ENCODE data around the gene MAGOH.

Gene MAGOH

GRCh38 chr1:53257454-53258081 is 19.2 kb upstream of the MAGOH start:
- no peak overlapping the region for H3K27ac ChIP-seq (ENCODE audit: low read depth, low read length)
- peak overlapping the region; percentile 13 to 23 for H3K4me3 ChIP-seq (ENCODE audit: low read depth in 1 of 2, low read length in 2 of 2)
- no peak overlapping the region for H3K9ac ChIP-seq (ENCODE audit: low read depth in 1 of 2, low read length in 2 of 2)
- peaks cover 17 to 24% of the 10 kb centered on the region in 2 donors for H3K4me1 ChIP-seq (ENCODE audit: control insufficient read depth in 1 of 2, insufficient read depth in 2 of 2, low read length in 2 of 2)
- no peaks in the 10 kb centered on the region for H3K36me3 ChIP-seq (ENCODE audit: control insufficient read depth in 1 of 2, insufficient read depth in 2 of 2, low read length in 2 of 2)
- no peaks in the 10 kb centered on the region for H3K27me3 ChIP-seq (ENCODE audit: control insufficient read depth in 1 of 2, insufficient read depth in 2 of 2, low read length in 2 of 2)
- no peaks in the 10 kb centered on the region for H3K9me3 ChIP-seq (ENCODE audit: control insufficient read depth in 1 of 2, low read length in 2 of 2)

DNA sequence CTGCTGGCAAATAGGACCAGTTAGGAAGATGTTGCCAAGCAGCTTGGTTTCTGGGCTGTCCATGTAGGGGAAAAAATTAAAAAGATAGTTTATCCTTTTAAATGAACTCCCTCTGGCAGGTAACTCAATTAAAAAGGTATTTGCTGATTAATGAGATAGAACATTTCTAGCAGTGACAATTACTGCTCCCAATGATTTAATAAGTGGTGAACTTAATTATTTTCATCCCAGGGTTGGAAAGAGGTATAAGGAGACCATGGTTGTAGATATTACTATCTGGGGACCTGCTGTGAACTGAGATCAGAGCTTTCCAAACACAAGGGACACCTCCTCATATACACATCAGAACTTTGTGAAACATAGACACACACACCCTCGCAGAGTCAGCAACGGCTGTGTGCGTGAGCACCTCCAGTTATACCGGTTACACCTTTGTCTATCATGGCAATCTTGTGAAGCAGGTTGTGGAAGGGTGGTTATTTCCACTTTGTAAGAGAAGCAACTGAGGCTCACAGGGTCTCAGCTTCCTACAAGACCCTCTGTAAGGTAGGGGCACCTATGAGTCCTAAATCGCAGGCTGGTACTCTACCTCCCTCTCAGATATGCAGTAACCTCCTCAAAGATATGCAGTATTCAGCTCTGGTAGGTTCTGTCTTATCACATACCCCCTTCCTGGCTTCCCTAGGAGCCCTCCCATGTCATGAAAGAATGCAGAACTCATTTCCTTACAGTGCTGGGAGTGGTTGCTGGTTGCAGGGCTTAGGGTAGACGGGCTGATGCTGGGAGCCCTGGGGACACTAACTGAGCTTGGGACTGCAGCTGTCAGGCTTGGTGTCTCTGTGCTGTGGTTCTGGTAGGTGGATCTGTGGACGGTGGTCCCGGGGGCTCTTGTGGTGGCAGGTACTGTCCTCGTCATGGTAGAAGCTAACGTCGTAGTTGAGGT is 18.5 kb upstream of the MAGOH start:
- Histone ChIP-seq H3K9ac (ENCODE audit: low read depth in 1 of 2, low read length in 2 of 2) (no peak overlapping the region), H3K36me3 (ENCODE audit: control insufficient read depth in 1 of 2, insufficient read depth in 2 of 2, low read length in 2 of 2) (no peaks in the 10 kb centered on the region), H3K27ac (ENCODE audit: low read depth, low read length) (no peak overlapping the region)

GRCh38 chr1:53255031-53255430 is 16.7 kb upstream of the MAGOH start:
- no peak overlapping the region for H3K9ac ChIP-seq (ENCODE audit: low read depth in 1 of 2, low read length in 2 of 2)
- no peaks in the 10 kb centered on the region for H3K36me3 ChIP-seq (ENCODE audit: control insufficient read depth in 1 of 2, insufficient read depth in 2 of 2, low read length in 2 of 2)
- no peaks in the 10 kb centered on the region for H3K27me3 ChIP-seq (ENCODE audit: control insufficient read depth in 1 of 2, insufficient read depth in 2 of 2, low read length in 2 of 2)
- H3K27ac ChIP-seq (ENCODE audit: low read depth, low read length) = no peak overlapping the region
- no peak overlapping the region for H3K4me3 ChIP-seq (ENCODE audit: low read depth in 1 of 2, low read length in 2 of 2)
- H3K4me1 ChIP-seq (ENCODE audit: control insufficient read depth in 1 of 2, insufficient read depth in 2 of 2, low read length in 2 of 2) = peaks cover 15 to 27% of the 10 kb centered on the region in 2 donors
- no peaks in the 10 kb centered on the region for H3K9me3 ChIP-seq (ENCODE audit: control insufficient read depth in 1 of 2, low read length in 2 of 2)

More for the DNA sequence above, 18.5 kb upstream of the MAGOH start:
- peaks cover 17 to 24% of the 10 kb centered on the region in 2 donors for H3K4me1 ChIP-seq (ENCODE audit: control insufficient read depth in 1 of 2, insufficient read depth in 2 of 2, low read length in 2 of 2)
- no peaks in the 10 kb centered on the region for H3K27me3 ChIP-seq (ENCODE audit: control insufficient read depth in 1 of 2, insufficient read depth in 2 of 2, low read length in 2 of 2)
- H3K4me3 ChIP-seq (ENCODE audit: low read depth in 1 of 2, low read length in 2 of 2) = peak overlapping the region; percentile 4 to 23
- H3K9me3 ChIP-seq (ENCODE audit: control insufficient read depth in 1 of 2, low read length in 2 of 2) = no peaks in the 10 kb centered on the region

DNA sequence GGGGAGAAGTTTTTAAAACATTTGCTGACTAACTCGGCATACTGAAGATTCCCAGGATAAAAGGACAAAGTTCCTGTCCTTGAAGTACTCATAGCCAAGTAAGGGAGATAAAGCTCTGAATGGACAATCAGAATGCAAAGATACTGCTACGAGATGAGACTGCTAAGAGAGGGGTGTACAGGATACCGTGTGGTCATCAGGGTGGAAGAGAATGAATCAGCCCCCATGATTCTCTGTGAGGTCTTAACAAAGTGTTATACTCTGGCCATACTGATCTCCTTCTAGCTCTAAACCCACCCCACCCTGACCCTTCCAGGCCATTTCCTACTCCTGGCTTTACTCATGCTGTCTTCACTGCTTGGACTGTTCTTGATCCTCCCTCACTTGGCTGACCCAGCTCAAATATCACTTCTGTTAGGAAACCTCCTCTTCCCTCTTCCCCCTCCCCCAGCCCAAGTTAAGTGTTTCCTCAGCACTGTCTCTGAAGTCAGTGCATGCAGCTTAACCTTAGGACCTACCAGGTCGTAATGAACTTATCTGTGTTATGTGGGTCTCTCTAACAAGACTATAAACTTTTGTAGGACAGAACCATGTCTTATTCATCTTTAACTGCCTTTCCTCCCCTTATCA is 15.8 kb upstream of the MAGOH start:
- Histone ChIP-seq H3K9me3 (ENCODE audit: control insufficient read depth in 1 of 2, low read length in 2 of 2) (no peaks in the 10 kb centered on the region), H3K9ac (ENCODE audit: low read depth in 1 of 2, low read length in 2 of 2) (no peak overlapping the region), H3K4me1 (ENCODE audit: control insufficient read depth in 1 of 2, insufficient read depth in 2 of 2, low read length in 2 of 2) (peaks cover 18 to 36% of the 10 kb centered on the region in 2 donors), H3K36me3 (ENCODE audit: control insufficient read depth in 1 of 2, insufficient read depth in 2 of 2, low read length in 2 of 2) (no peaks in the 10 kb centered on the region), H3K27me3 (ENCODE audit: control insufficient read depth in 1 of 2, insufficient read depth in 2 of 2, low read length in 2 of 2) (no peaks in the 10 kb centered on the region), H3K4me3 (ENCODE audit: low read depth in 1 of 2, low read length in 2 of 2) (no peak overlapping the region), H3K27ac (ENCODE audit: low read depth, low read length) (no peak overlapping the region)

GRCh38 chr1:53250325-53250724 is 12.0 kb upstream of the MAGOH start:
- no peaks in the 10 kb centered on the region for H3K36me3 ChIP-seq (ENCODE audit: control insufficient read depth in 1 of 2, insufficient read depth in 2 of 2, low read length in 2 of 2)
- no peaks in the 10 kb centered on the region for H3K9me3 ChIP-seq (ENCODE audit: control insufficient read depth in 1 of 2, low read length in 2 of 2)
- H3K4me1 ChIP-seq (ENCODE audit: control insufficient read depth in 1 of 2, insufficient read depth in 2 of 2, low read length in 2 of 2) = peaks cover 4 to 21% of the 10 kb centered on the region in 2 donors
- H3K4me3 ChIP-seq (ENCODE audit: low read depth in 1 of 2, low read length in 2 of 2) = no peak overlapping the region
- no peak overlapping the region for H3K9ac ChIP-seq (ENCODE audit: low read depth in 1 of 2, low read length in 2 of 2)
- no peaks in the 10 kb centered on the region for H3K27me3 ChIP-seq (ENCODE audit: control insufficient read depth in 1 of 2, insufficient read depth in 2 of 2, low read length in 2 of 2)
- H3K27ac ChIP-seq (ENCODE audit: low read depth, low read length) = no peak overlapping the region

DNA sequence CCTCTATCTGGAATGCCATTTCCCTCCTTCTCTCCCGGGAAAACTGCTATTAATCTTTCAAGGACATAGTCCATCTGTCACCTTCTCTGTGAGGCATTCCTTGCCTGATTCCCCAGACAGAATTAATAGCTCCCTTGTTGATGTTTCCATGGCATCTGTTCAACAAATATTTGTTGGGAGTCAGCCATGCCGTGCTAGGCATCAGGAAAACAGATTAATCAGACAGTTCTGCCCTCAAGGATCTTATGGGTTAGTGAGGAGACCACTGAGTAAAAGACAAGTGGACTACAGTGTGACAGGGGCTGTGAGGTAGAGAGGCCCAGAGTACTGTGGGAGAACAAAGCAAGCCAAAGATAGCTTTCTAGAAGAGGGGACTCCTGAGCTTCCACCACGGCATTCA is 11.4 kb upstream of the MAGOH start:
- Histone ChIP-seq H3K4me3 (ENCODE audit: low read depth in 1 of 2, low read length in 2 of 2) (no peak overlapping the region), H3K27me3 (ENCODE audit: control insufficient read depth in 1 of 2, insufficient read depth in 2 of 2, low read length in 2 of 2) (no peaks in the 10 kb centered on the region), H3K27ac (ENCODE audit: low read depth, low read length) (no peak overlapping the region), H3K4me1 (ENCODE audit: control insufficient read depth in 1 of 2, insufficient read depth in 2 of 2, low read length in 2 of 2) (peaks cover 4 to 21% of the 10 kb centered on the region in 2 donors), H3K9ac (ENCODE audit: low read depth in 1 of 2, low read length in 2 of 2) (no peak overlapping the region), H3K9me3 (ENCODE audit: control insufficient read depth in 1 of 2, low read length in 2 of 2) (no peaks in the 10 kb centered on the region), H3K36me3 (ENCODE audit: control insufficient read depth in 1 of 2, insufficient read depth in 2 of 2, low read length in 2 of 2) (no peaks in the 10 kb centered on the region)

DNA sequence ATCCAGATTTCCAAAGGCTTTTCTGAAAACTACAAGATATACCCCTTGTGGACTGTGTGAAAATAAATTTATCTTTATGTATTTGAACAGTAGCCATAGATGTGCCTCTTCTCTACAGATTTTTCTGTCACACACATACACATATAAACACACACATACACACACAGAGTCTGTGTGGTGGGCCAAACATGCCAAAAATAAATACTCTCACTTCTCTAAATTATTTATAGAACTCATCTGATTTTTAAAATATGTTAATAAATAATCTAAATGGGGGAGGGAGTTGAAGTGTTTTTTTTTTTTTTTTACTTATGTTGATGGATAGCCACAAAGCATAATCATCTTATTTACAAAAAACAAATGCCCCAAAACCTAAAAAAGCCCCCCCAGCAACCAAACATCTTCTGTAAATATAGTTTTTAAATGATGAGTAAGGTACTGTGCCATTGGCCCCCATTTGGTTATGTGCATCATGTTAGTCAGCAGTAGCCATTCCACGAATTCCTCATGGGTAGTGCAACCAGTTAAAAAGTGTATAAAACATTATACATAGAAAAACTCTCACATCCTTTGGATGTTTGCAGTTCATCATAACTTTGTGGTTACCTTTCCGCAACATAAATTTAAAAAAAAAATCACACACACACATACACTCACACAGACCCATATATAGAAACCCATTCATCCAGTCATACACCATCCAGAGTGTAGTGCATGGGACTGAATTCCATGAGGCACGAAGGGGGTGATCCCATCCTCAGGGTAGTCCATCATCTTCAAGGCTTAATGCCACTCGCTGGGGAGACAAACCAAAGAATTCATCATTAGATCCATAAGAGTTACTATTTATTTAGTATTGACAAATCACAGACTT is 8.2 kb upstream of the MAGOH start:
- Histone ChIP-seq H3K27me3 (ENCODE audit: control insufficient read depth in 1 of 2, insufficient read depth in 2 of 2, low read length in 2 of 2) (no peaks in the 10 kb centered on the region), H3K27ac (ENCODE audit: low read depth, low read length) (no peak overlapping the region), H3K4me1 (ENCODE audit: control insufficient read depth in 1 of 2, insufficient read depth in 2 of 2, low read length in 2 of 2) (peaks cover 15 to 26% of the 10 kb centered on the region in 2 donors), H3K4me3 (ENCODE audit: low read depth in 1 of 2, low read length in 2 of 2) (no peak overlapping the region), H3K9me3 (ENCODE audit: control insufficient read depth in 1 of 2, low read length in 2 of 2) (no peaks in the 10 kb centered on the region), H3K36me3 (ENCODE audit: control insufficient read depth in 1 of 2, insufficient read depth in 2 of 2, low read length in 2 of 2) (no peaks in the 10 kb centered on the region), H3K9ac (ENCODE audit: low read depth in 1 of 2, low read length in 2 of 2) (no peak overlapping the region)

GRCh38 chr1:53244141-53244540 is 5.8 kb upstream of the MAGOH start:
- Histone ChIP-seq H3K9ac (ENCODE audit: low read depth in 1 of 2, low read length in 2 of 2) (no peak overlapping the region), H3K27ac (ENCODE audit: low read depth, low read length) (no peak overlapping the region), H3K9me3 (ENCODE audit: control insufficient read depth in 1 of 2, low read length in 2 of 2) (no peaks in the 10 kb centered on the region)

DNA sequence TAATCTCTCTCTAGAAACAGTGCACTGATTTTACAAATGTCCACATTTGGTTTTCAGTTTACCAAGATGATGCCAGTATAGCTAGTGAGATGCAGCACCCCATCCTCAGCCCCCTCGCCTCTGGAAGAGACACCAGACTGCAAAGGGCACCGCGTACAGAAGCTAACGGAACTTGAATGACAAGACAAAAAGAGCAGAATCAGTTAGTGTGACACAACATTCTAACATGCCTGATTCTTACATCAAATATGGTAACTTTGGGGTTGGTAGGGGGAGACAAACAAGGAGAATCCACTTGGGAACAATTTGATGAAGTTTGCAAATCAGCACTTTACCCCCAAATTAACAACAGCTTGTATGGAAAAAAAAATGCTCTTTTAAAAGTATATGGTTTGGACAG is 4.1 kb upstream of the MAGOH start:
- no peaks in the 10 kb centered on the region for H3K27me3 ChIP-seq (ENCODE audit: control insufficient read depth in 1 of 2, insufficient read depth in 2 of 2, low read length in 2 of 2)
- no peak overlapping the region for H3K27ac ChIP-seq (ENCODE audit: low read depth, low read length)
- no peaks in the 10 kb centered on the region for H3K36me3 ChIP-seq (ENCODE audit: control insufficient read depth in 1 of 2, insufficient read depth in 2 of 2, low read length in 2 of 2)
- no peak overlapping the region for H3K9ac ChIP-seq (ENCODE audit: low read depth in 1 of 2, low read length in 2 of 2)
- no peak overlapping the region for H3K4me3 ChIP-seq (ENCODE audit: low read depth in 1 of 2, low read length in 2 of 2)
- H3K9me3 ChIP-seq (ENCODE audit: control insufficient read depth in 1 of 2, low read length in 2 of 2) = no peaks in the 10 kb centered on the region
- H3K4me1 ChIP-seq (ENCODE audit: control insufficient read depth in 1 of 2, insufficient read depth in 2 of 2, low read length in 2 of 2) = peaks cover 21 to 24% of the 10 kb centered on the region in 2 donors

More at GRCh38 chr1:53244141-53244540, 5.8 kb upstream of the MAGOH start:
- peaks cover 12 to 19% of the 10 kb centered on the region in 2 donors for H3K4me1 ChIP-seq (ENCODE audit: control insufficient read depth in 1 of 2, insufficient read depth in 2 of 2, low read length in 2 of 2)
- H3K4me3 ChIP-seq (ENCODE audit: low read depth in 1 of 2, low read length in 2 of 2) = peak overlapping the region in 1 of 2 donors; percentile 15
- no peaks in the 10 kb centered on the region for H3K36me3 ChIP-seq (ENCODE audit: control insufficient read depth in 1 of 2, insufficient read depth in 2 of 2, low read length in 2 of 2)
- no peaks in the 10 kb centered on the region for H3K27me3 ChIP-seq (ENCODE audit: control insufficient read depth in 1 of 2, insufficient read depth in 2 of 2, low read length in 2 of 2)
